K562 (cell line): Measurements from ENCODE around the gene POLR2M. TPM values are rescaled to one million over a fixed set of nuclear protein-coding genes. Genes with fewer than 3 reads are reported as not detected.

ENCODE experiments used
- ATAC-seq: fragments of 200-7000 bp; cut with Tn5 transposase; 3 replicates; pipeline ENCODE4 v1.9.1; 2020; ENCODE audit warnings: moderate library complexity
- BruUV-seq: library from RNA; stranded (reverse); fragments of 400-500 nt; replicated peaks from 2 replicates; lab custom pipeline; 2021; lab: Mats Ljungman, UMichigan
- CTCF ChIA-PET: fragments of 300-600 bp; formaldehyde crosslinking; extraction: SDS; loops from one replicate; lab custom pipeline; 2021; ENCODE audit warnings: low intra/inter-chr PET ratio; lab: Yijun Ruan, JAX
- POLR2A ChIA-PET: fragments of 300-600, 350-650 bp; sonication (Branson Sonifier 250); formaldehyde crosslinking; extraction: SDS; loops from one replicate; lab custom pipeline; 2021; ENCODE audit warnings: antibody characterized with exemption, inconsistent platforms; lab: Yijun Ruan, JAX
- DNase-seq, 4 experiments: peaks; one replicate each; pipeline versions ENCODE4 v3.0.0 to v3.0.0-alpha.2; 2011 to 2018; ENCODE audit warnings: low spot score in 3 of 4, mixed read lengths in 3 of 4; ENCODE audit errors: extremely low read depth in 1 of 4
- FAIRE-seq: peaks from 2 replicates; lab custom pipeline; 2011; peaks lifted over from hg19 to GRCh38; lab: Jason Lieb, UNC
- H2AFZ ChIP-seq: 2 replicates; pipeline ENCODE4 v1.6.0; 2011; ENCODE audit warnings: low read depth, low read length, control low read depth, inconsistent platforms
- H3K27ac ChIP-seq: fragments of 200-600 bp; 3 replicates; pipeline ENCODE4 v1.8.0; 2011; ENCODE audit warnings: low read depth, mild to moderate bottlenecking, control low read depth, inconsistent platforms, low read length, moderate library complexity, mixed read lengths; ENCODE audit errors: extremely low read depth
- H3K27me3 ChIP-seq, 2 experiments: fragments of 300-600 bp in 1 of 2; 2 replicates in 1 of 2; 3 replicates in 1 of 2; pipeline versions ENCODE4 v1.6.0 to v1.8.0; 2011; ENCODE audit warnings: inconsistent platforms in 2 of 2, low read length in 2 of 2, mild to moderate bottlenecking in 1 of 2, mixed read lengths in 1 of 2, moderate library complexity in 1 of 2; ENCODE audit not compliant: control insufficient read depth in 2 of 2, insufficient read depth in 2 of 2
- H3K36me3 ChIP-seq: fragments of 300-600 bp; 3 replicates; pipeline ENCODE4 v1.8.0; 2011; ENCODE audit warnings: mild to moderate bottlenecking, low read length, inconsistent platforms; ENCODE audit not compliant: control insufficient read depth, insufficient read depth
- H3K4me1 ChIP-seq, 2 experiments: fragments of 200-600 bp in 1 of 2; replicated peaks in 1 of 2; 2 replicates in 1 of 2; 3 replicates in 1 of 2; pipeline versions ENCODE4 v1.5.1 to v1.8.0; 2011; ENCODE audit warnings: inconsistent platforms in 2 of 2, low read length in 2 of 2, mild to moderate bottlenecking in 1 of 2, mixed read lengths in 1 of 2, moderate library complexity in 1 of 2; ENCODE audit not compliant: control insufficient read depth in 2 of 2, insufficient read depth in 2 of 2
- H3K4me2 ChIP-seq: 2 replicates; pipeline ENCODE4 v1.6.1; 2011; ENCODE audit warnings: low read length, control low read depth, inconsistent platforms, mixed read lengths; ENCODE audit not compliant: insufficient read depth
- H3K4me3 ChIP-seq: fragments of 200-600 bp; sonication (generic), shearing (Covaris generic); 2 replicates; pipeline ENCODE4 v1.5.1; 2016; ENCODE audit warnings: control low read depth, inconsistent platforms
- H3K79me2 ChIP-seq: fragments of 200-600 bp; 3 replicates; pipeline ENCODE4 v1.8.0; 2011; ENCODE audit warnings: low read length, inconsistent platforms; ENCODE audit not compliant: control insufficient read depth, insufficient read depth
- H3K9ac ChIP-seq, 2 experiments: 2 replicates each; pipeline versions ENCODE4 v1.6.0 to v1.6.1; 2011; ENCODE audit warnings: low read depth in 2 of 2, low read length in 2 of 2, control low read depth in 1 of 2, inconsistent platforms in 1 of 2, mild to moderate bottlenecking in 1 of 2, mixed read lengths in 1 of 2; ENCODE audit not compliant: insufficient read depth in 1 of 2
- H3K9me1 ChIP-seq: one replicate; pipeline ENCODE4 v1.6.0; 2011; ENCODE audit warnings: inconsistent platforms, mild to moderate bottlenecking, low read length, moderate library complexity; ENCODE audit not compliant: control insufficient read depth, insufficient read depth
- H3K9me3 ChIP-seq: replicated peaks from 2 replicates; pipeline ENCODE4 v1.5.1; 2011; ENCODE audit warnings: low read depth, low read length, inconsistent platforms; ENCODE audit not compliant: control insufficient read depth, insufficient read depth
- H4K20me1 ChIP-seq: replicated peaks from 2 replicates; pipeline ENCODE4 v1.6.1; 2011; ENCODE audit warnings: low read length, inconsistent platforms, mixed read lengths; ENCODE audit not compliant: control insufficient read depth, insufficient read depth
- FOXP1 ChIP-seq: sonication (generic); formaldehyde crosslinking; IDR thresholded peaks from 2 replicates; pipeline ENCODE4 v1.8.0; 2022; ENCODE audit warnings: mild to moderate bottlenecking, missing genetic modification reagents
- IFI16 ChIP-seq: fragments of 250-450 bp; sonication (Bioruptor Pico); IDR thresholded peaks from 2 replicates; pipeline ENCODE4 v2.1.2; 2022; ENCODE audit warnings: mild to moderate bottlenecking, inconsistent platforms
- RAD21 ChIP-seq, 2 experiments: fragments of 250-450 bp in 1 of 2; fragments of 450-650 bp in 1 of 2; sonication (Bioruptor Pico) in 1 of 2; formaldehyde crosslinking in 1 of 2; IDR thresholded peaks in 1 of 2; conservative IDR thresholded peaks in 1 of 2; 2 replicates each; pipeline versions ENCODE4 v1.4.0 to v1.8.0; 2020 to 2022; ENCODE audit warnings: mild to moderate bottlenecking in 2 of 2, moderate library complexity in 1 of 2
- ZFP36 ChIP-seq: fragments of 150-350 bp; IDR thresholded peaks from 2 replicates; pipeline ENCODE4 v1.6.1; 2018; ENCODE audit warnings: low read length, low read depth; ENCODE audit not compliant: partially characterized antibody
- WGBS: fragments of 100-300 bp; shearing (Covaris generic); methylation state at CpG from one replicate; pipeline ENCODE4 v1.1.6; 2016; ENCODE audit warnings: low coverage, mixed read lengths; ENCODE audit not compliant: insufficient coverage; ENCODE audit errors: missing lambda C conversion rate; 5-methylcytosine and 5-hydroxymethylcytosine counted together
- in situ Hi-C: fragments of 300-500 bp; cut with MboI; formaldehyde crosslinking; loops from 4 replicates; pipeline ENCODE4 v1.15.0; 2018; ENCODE audit warnings: inconsistent platforms, mixed read lengths
- intact Hi-C: fragments of 100-400 bp; cut with micrococcal nuclease; formaldehyde crosslinking; loops from 2 replicates; pipeline ENCODE4 v1.14.2; 2022
- polyA plus RNA-seq, 8 experiments: library from polyadenylated mRNA; depleted of rRNA in 4 of 8; stranded (reverse) in 5 of 8; unstranded in 3 of 8; fragments of >200 nt; fragmentation: Nextera tagmentation in 2 of 8; fragmentation: Illumina TruSeq in 1 of 8; extraction: Ambion mirVana in 2 of 8; extraction: Trizol in 1 of 8; gene quantifications; 2 replicates each; pipeline versions ENCODE4 v1.2.1 to v1.2.3, GENCODE V29; 2011 to 2014; ENCODE audit warnings: inconsistent platforms in 1 of 8, missing spikeins in 1 of 8
- total RNA-seq, 7 experiments: library from RNA; depleted of rRNA in 6 of 7; stranded (reverse); fragments of >200 nt in 6 of 7; fragmentation: Illumina TruSeq in 2 of 7; extraction: Trizol in 2 of 7; gene quantifications; 2 replicates each; pipeline versions ENCODE4 v1.2.1 to v1.2.3, GENCODE V29; 2011 to 2021; ENCODE audit warnings: low replicate concordance in 1 of 7
- TF ChIP-seq, protein P1 (sequence below): fragments of 450-650 bp; formaldehyde crosslinking; IDR thresholded peaks from 2 replicates; pipeline ENCODE4 v1.4.0; 2020; ENCODE audit warnings: mild to moderate bottlenecking, moderate library complexity
- TF ChIP-seq, protein P2 (sequence below): fragments of 450-650 bp; IDR thresholded peaks from 2 replicates; pipeline ENCODE4 v1.6.1; 2016; ENCODE audit warnings: mild to moderate bottlenecking, moderate library complexity

POLR2M gene
- total and polyA plus RNA-seq, 9 of the 15 experiments (the other 6 are each of a cell fraction or from before 2014, with no cell fraction given) = 9.2 to 1,050 (median 43.0) TPM

DNA sequence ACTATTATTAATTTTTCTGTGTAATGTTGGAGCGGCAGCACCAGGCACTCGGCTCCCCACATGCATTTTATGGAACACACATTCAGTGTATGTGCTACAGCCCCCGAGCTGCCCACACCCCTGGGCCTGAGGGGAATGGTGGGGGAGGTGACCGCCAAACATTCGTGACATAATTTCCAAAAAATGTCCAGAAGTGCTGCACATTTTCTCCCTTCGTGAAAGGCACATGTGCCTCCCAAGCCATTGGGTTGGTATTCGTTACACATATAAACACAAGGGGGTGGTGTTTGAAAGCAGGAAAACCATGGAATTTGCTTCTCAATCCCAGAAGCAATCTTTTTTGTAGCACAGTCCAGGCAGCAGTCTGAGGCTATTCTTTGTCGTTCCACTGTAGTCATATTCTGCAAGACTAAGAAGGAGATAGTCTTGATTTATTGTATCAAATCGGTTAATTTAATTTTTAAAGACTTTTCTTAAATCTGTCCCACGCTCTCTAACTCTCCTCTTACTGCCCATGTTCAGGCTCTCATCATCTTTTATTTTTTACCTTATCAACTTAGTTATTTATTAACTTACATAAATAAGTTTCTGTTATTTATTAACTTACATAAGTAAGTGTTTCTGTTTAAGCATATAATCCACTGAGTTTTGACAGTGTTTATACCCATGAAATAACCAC lies 39.2 kb upstream of the POLR2M start:
- Histone ChIP-seq H2AFZ (no peak overlapping the region; the same call in 1 of the 2 replicates), H3K4me2 (no peak overlapping the region), H3K9ac (no peak overlapping the region), H3K79me2 (no peaks in the 10 kb centered on the region), H3K27me3 (peaks cover 6 to 12% of the 10 kb centered on the region in 2 experiments), H3K9me3 (no peaks in the 10 kb centered on the region), H3K4me1 (no peaks in the 10 kb centered on the region), H3K4me3 (no peak overlapping the region), H3K9me1 (no peaks in the 10 kb centered on the region), H3K27ac (no peak overlapping the region), H4K20me1 (no peaks in the 10 kb centered on the region), H3K36me3 (no peaks in the 10 kb centered on the region)
- FAIRE-seq (peak; percentile 57), ATAC-seq (peak; percentile 48; the same call in 2 of the 3 replicates), DNase-seq (peak in 2 of 4 experiments; percentile 9 to 12)
- 2% methylated on average over 10 of the region's 10 CpGs for WGBS
- CTCF ChIA-PET = interaction anchor here (2.3 kb wide), 1 partner anchor 404 kb away, joined by 6 read pairs; no protein-coding TSS in a partner anchor
- in situ Hi-C loops (no loop called here), intact Hi-C loops (loop anchor here (10.0 kb wide), 1 partner anchor 397 kb away; the partner anchor contains the start of gene ALDH1A2)
- no TSS peak for BruUV-seq
- POLR2A ChIA-PET = interaction anchor here (0.7 to 1.2 kb wide), 4 partner anchors 10 to 1628 kb away, joined by 3 to 4 read pairs (median 3); no protein-coding TSS in a partner anchor
- TF ChIP-seq ZFP36 = peak; percentile 23
- peak; percentile 62 to 63 for TF ChIP-seq RAD21 (CRISPR knock-in tag; conservative IDR thresholded peaks at IDR 0.05 in 1 of 2, IDR thresholded peaks at IDR 0.05 in 1 of 2)
- no peak for TF ChIP-seq FOXP1 (CRISPR knock-in tag)
- TF ChIP-seq, protein P1, sequence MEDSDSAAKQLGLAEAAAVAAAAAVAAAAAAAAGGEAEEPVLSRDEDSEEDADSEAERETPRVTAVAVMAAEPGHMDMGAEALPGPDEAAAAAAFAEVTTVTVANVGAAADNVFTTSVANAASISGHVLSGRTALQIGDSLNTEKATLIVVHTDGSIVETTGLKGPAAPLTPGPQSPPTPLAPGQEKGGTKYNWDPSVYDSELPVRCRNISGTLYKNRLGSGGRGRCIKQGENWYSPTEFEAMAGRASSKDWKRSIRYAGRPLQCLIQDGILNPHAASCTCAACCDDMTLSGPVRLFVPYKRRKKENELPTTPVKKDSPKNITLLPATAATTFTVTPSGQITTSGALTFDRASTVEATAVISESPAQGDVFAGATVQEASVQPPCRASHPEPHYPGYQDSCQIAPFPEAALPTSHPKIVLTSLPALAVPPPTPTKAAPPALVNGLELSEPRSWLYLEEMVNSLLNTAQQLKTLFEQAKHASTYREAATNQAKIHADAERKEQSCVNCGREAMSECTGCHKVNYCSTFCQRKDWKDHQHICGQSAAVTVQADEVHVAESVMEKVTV (CRISPR knock-in tag) = 0 out of 2 replicates have a peak, but pooled peaks have one; percentile 48
- TF ChIP-seq IFI16 (CRISPR knock-in tag) = no peak
- TF ChIP-seq, protein P2, sequence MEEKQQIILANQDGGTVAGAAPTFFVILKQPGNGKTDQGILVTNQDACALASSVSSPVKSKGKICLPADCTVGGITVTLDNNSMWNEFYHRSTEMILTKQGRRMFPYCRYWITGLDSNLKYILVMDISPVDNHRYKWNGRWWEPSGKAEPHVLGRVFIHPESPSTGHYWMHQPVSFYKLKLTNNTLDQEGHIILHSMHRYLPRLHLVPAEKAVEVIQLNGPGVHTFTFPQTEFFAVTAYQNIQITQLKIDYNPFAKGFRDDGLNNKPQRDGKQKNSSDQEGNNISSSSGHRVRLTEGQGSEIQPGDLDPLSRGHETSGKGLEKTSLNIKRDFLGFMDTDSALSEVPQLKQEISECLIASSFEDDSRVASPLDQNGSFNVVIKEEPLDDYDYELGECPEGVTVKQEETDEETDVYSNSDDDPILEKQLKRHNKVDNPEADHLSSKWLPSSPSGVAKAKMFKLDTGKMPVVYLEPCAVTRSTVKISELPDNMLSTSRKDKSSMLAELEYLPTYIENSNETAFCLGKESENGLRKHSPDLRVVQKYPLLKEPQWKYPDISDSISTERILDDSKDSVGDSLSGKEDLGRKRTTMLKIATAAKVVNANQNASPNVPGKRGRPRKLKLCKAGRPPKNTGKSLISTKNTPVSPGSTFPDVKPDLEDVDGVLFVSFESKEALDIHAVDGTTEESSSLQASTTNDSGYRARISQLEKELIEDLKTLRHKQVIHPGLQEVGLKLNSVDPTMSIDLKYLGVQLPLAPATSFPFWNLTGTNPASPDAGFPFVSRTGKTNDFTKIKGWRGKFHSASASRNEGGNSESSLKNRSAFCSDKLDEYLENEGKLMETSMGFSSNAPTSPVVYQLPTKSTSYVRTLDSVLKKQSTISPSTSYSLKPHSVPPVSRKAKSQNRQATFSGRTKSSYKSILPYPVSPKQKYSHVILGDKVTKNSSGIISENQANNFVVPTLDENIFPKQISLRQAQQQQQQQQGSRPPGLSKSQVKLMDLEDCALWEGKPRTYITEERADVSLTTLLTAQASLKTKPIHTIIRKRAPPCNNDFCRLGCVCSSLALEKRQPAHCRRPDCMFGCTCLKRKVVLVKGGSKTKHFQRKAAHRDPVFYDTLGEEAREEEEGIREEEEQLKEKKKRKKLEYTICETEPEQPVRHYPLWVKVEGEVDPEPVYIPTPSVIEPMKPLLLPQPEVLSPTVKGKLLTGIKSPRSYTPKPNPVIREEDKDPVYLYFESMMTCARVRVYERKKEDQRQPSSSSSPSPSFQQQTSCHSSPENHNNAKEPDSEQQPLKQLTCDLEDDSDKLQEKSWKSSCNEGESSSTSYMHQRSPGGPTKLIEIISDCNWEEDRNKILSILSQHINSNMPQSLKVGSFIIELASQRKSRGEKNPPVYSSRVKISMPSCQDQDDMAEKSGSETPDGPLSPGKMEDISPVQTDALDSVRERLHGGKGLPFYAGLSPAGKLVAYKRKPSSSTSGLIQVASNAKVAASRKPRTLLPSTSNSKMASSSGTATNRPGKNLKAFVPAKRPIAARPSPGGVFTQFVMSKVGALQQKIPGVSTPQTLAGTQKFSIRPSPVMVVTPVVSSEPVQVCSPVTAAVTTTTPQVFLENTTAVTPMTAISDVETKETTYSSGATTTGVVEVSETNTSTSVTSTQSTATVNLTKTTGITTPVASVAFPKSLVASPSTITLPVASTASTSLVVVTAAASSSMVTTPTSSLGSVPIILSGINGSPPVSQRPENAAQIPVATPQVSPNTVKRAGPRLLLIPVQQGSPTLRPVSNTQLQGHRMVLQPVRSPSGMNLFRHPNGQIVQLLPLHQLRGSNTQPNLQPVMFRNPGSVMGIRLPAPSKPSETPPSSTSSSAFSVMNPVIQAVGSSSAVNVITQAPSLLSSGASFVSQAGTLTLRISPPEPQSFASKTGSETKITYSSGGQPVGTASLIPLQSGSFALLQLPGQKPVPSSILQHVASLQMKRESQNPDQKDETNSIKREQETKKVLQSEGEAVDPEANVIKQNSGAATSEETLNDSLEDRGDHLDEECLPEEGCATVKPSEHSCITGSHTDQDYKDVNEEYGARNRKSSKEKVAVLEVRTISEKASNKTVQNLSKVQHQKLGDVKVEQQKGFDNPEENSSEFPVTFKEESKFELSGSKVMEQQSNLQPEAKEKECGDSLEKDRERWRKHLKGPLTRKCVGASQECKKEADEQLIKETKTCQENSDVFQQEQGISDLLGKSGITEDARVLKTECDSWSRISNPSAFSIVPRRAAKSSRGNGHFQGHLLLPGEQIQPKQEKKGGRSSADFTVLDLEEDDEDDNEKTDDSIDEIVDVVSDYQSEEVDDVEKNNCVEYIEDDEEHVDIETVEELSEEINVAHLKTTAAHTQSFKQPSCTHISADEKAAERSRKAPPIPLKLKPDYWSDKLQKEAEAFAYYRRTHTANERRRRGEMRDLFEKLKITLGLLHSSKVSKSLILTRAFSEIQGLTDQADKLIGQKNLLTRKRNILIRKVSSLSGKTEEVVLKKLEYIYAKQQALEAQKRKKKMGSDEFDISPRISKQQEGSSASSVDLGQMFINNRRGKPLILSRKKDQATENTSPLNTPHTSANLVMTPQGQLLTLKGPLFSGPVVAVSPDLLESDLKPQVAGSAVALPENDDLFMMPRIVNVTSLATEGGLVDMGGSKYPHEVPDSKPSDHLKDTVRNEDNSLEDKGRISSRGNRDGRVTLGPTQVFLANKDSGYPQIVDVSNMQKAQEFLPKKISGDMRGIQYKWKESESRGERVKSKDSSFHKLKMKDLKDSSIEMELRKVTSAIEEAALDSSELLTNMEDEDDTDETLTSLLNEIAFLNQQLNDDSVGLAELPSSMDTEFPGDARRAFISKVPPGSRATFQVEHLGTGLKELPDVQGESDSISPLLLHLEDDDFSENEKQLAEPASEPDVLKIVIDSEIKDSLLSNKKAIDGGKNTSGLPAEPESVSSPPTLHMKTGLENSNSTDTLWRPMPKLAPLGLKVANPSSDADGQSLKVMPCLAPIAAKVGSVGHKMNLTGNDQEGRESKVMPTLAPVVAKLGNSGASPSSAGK = 0 out of 2 replicates have a peak, but pooled peaks have one; percentile 11
